HG02973 (cell line): ENCODE measurements around the gene SOX5.

Experiments used
- ATAC-seq: cut with Tn5 transposase; IDR thresholded peaks from one replicate; pipeline ENCODE4 v1.9.1; 2021; ENCODE audit warnings: moderate library complexity; ENCODE audit not compliant: unreplicated experiment

SOX5 gene

DNA sequence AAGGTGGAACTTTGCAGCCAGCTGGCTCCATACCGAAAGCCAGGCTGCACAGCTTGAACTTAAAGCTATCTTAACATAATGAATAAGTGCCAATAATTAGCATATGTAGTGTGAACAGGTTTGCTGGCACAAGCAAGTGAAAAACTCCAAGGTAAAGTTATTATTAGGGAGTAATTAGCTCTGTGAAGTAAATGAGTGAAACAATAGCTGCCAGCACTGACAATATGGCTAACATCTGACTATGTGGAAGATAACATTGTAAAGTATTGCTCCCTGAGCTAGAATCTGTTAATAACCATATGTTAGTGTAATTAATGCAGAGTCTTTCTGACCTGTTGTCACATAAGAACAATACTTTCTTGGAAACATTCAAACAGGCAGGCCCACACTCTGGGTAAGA, 246.4 kb downstream of the SOX5 start:
- ATAC-seq, result no peak

DNA sequence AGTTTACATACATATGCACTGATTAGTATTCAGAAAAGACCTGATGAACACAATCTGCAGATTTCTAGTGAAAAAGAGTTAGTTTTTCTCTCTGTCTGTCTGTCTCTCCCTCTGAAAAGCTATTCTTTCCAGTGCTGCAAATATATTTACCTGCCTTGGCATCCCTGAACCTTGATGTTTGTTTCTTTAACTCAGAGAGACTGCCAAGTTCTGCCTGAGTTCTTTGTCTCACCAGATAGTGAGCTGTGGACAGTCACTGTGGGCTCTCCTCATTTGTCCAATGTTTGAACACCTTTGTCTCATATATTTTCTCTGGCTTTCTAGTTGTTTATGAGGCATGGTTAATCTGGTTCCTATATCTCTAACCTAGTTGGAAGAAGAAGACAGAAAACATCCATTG, 250.4 kb downstream of the SOX5 start:
- ATAC-seq, result no peak

DNA sequence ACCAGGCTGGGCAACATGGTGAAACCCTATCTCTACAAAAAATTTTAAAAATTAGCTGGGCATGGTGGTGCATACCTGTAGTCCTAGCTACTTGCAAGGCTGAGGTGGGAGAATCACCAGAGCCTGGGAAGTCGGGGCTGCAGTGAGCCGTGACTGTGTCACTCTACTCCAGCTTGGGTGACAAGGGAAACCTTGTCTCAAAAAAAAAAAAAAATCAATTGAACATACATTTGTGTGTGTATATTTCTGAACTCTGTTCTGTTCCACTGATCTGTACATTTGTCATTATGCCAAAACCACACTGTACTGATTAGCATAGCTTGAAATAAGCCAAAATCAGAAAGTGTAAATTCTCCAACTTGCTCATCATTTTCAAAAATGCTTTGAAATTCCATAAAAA, 254.6 kb downstream of the SOX5 start:
- ATAC-seq, result no peak

DNA sequence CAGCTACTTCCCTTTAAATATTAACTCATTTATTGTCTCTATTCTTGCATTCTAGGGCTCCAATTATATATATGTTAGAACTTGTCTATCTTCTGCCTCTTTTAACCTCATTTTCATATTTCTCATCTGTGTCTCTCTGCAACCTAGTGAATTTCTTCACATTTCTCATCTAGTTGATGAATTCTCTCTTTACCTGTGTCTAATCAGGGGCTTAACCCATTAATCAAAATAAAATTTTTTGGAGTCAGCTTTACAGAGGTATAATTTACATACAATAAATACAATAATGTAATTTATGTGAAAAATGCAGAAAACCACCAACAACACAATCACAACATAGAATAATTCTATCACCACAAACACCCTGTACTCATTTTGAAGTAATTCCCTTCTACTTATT, 255.2 kb downstream of the SOX5 start:
- ATAC-seq, result no peak

DNA sequence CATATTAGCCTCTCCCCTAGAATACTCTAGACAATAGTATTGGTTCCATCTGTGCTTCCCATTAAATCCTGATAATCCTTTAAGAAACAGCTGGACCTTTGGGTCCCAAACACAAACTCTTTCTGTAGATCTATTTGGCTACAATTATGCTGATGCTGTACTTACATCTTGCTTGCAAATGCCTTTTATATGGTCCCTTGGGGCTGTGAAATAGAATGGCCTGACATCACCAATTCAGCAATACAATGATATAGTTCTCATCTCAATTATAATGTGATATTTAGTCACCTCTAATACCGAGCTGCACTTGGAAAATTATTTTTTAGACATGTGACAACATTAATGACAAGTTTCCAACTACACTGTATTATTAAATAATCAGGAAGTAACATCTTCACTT, 261.5 kb downstream of the SOX5 start:
- no peak for ATAC-seq

DNA sequence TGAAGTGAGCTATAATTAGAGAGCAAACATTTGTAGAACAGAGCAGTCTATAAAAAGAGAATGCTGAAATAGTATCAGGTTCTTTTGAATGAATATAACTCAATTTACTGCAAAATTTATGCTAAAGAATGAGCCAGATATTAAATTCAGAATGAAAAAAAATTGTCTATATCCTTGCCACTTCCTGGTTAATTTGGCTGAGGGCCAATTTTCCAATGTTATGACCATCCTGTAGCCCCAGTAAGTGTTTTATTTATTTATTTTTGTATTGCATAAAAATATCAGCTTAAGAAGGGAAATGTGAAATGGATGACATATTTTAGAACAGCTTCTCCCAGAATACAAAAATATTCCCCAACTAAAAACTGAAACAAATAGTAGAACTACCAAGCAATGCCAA, 263.4 kb downstream of the SOX5 start:
- no peak for ATAC-seq

DNA sequence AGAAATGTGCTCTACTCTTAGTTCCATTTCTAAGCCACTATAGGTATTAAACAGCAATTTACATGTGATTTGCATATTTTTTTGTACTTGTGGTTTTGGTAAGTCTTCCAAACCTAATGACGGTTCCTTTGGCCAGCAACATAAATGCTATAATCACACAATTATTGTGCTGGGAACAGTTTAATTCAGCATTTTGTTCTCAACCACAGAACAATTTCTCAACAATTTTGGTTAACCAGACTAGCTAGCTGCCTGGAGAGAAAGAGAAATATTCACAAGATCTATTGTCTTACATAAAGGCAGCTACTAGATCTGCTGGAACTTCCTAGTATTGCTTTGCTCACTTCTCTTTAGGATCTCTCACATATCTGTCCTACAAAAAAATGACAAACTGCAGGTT, 265.3 kb downstream of the SOX5 start:
- no peak for ATAC-seq

DNA sequence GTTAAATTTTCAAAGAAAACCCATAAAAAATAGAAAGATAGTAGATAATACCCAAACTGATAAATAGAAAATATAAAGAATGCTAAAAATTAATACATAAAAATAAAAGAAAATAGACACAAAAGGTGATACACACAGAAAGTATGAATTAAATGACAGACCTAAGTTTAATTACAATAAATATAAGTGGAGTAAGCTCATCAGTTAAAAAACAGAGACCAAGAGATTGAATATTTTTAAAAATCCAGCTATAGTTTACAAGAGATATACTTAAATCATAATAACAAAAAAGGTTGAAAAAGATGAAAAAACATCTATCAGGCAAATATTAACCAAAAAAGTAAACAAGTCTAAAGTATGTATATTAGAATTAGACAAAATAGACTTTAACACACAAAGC, 268.2 kb downstream of the SOX5 start:
- ATAC-seq, result no peak

DNA sequence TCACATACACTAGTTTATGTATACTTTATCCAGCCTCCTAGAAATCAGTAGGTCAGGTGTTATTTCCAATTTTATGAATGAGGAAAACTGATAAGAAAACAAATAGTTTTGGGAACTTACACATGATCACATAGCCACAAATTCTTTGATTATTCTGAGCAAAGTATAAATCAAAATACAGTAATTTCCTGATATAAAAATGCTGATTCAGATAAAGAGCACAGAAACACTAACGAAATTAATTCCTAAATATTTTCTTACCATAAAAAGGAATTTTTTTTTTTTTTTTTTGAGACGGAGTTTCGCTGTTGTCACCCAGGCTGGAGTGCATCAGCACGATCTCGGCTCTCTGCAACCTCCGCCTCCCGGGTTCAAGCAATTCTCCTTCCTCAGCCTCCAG, 275.4 kb downstream of the SOX5 start:
- no peak for ATAC-seq

DNA sequence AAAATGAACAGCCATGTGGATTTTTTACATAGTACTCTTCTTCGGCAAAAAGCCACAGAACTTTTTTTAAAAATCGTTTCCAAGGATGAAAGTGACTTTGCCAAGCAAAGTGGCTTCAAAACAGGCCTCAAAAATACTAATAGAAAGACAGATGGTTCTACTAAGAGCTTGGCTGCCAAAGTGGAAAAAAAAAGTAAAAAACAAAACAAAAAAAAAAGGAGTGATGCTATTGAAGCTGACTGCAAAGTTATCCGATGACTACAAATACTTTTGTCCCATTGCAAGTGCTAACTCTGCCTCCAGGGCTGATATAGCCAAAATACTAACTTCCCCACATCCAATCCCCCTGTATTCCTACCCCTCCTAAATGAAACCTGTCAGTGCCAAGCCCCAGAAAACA, 277.6 kb downstream of the SOX5 start:
- no peak for ATAC-seq

DNA sequence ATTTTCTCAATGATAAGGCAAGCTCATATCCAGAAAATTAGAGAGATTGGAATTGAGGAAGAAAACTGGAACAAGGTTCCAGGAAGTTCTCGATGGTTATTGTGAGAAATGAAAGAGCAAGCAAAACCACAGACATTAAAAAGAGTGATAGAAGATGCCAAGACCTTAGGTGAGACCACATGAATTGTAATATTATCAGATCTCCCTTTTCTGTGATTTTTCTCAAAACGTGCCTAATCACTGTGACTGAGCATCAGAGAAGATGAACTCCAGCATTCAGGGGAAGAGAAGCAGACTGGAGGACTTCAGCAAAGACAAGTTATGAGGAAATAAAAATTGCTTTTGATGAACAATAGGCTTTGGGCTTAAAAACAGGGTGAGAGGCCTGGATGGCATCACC, 278.8 kb downstream of the SOX5 start:
- no peak for ATAC-seq

DNA sequence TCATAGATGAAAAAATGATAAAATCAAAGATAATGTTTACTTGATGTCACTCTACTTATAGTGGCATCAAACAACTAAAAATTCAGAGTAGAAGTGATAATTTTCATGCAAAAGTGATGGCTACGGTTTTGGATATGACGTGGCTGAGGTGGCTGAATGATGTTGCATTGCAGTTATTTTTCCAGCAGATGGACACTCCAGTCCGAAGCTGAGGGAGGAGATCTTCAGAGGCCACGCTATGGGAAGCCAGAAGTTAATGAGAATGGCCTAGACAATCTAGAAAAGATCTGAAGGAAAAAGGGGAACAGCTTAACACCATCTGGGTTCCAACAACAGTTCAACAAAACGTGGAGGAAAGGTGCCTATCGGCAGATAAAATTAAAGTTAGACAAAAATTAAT, 279.8 kb downstream of the SOX5 start:
- no peak for ATAC-seq

DNA sequence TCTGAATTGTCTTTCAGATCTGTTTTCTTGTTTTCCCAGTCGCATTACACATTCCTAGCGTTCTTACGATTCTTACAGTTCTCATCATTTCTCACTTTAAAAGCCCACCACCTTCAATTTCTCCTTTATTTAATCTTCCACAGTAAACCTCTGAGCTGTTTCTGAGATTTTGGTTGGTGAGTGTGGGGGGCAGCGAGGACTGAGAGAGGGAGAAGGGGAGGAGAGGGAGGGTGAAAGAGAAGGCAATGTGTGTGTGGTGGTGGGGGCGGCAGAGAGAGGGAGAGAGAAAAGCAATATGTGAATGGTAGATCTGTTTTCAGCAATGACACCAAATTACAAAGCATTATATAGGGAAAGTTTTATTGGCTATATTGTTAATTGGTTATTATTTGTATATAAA, 282.6 kb downstream of the SOX5 start:
- no peak for ATAC-seq

DNA sequence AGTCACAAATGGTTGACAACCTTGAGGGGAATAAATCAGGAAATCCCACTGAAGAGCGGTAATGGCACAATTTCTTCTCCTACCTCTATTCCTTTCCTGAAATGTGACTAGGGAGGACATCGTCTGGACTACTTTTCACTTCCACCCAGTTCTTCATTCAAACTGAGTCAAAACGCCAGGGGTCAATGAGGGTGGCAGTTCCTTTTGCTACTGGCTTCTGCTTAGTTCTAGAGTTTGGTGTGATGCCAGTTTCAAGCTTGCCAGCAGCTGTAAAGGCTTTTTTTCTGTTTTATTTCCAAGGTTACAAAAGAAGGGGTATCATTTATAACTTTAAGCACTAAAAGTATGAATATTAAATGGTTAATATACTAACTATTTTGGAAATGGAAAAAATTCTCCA, 286.5 kb downstream of the SOX5 start:
- ATAC-seq, result no peak

DNA sequence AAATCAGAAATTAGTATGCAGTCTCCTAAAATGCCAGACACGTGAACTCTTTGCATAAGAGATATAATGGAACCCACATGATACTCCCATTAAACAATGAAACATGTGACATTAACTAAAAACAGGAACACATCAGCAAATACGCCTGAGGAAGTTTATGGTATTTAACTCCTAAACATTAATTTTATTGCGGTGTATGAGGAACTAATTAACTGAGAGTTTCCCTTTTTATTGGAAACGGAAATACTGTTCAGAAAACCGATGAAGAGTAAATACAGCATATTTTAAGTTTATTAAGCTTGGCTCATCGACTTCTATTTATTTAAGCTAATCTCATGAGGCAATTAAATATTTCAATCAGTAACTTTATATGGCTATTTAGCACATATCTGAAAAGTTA, 290.3 kb downstream of the SOX5 start:
- no peak for ATAC-seq

DNA sequence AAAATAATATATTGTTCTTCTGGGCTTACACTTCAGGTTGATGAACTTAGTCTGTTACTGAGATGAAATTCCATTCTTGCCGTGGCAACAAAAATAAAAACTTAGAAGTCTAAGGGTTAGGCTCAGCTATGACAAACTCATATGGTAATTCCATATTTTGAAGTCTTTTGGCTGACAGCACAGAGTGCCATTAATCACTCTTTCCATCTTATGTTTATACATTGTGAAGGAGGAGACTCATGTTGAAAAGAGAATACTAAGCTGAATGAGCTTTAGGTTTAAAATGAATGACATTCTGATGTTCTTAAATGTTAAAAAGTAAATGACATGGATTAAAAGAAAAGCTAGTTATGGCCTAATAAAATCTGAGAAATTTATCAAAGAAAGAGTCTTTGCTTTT, 291.9 kb downstream of the SOX5 start:
- ATAC-seq, result no peak

DNA sequence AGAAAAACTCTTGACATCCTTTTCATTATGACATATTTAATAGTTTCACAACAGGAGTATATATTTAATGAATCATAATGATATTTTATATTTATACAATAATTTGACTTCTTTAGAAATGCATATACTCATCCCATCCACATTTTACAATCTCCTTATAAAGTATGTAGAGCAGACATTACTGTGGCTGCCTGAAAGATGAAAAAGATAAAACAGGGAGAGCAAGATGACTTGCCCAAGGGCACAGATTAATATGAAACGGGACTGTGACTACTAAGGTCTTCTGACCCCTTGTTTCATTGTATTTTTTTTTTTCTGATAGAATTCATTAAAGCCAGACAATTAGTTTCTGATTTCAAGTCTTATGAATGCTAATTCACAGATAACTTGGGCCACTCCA, 293.6 kb downstream of the SOX5 start:
- ATAC-seq, result no peak

DNA sequence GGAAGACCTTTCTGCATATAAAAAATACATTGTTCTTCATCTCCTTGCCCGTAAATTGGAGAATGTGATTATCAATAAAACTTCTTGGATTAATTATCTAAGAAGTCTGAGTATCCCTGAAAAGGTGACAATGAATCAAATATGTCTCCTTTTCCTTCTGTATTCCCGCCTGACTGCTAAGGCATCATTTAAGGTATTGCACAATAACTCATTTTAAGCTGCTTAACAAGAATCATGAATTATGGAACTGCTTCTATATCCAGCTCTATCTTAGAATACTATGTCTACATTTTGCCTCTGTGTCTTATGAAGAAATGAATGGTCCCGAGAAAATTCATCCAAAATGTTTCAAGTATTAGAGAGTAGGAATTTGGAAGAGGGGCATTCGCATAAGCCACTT, 294.4 kb downstream of the SOX5 start:
- no peak for ATAC-seq

DNA sequence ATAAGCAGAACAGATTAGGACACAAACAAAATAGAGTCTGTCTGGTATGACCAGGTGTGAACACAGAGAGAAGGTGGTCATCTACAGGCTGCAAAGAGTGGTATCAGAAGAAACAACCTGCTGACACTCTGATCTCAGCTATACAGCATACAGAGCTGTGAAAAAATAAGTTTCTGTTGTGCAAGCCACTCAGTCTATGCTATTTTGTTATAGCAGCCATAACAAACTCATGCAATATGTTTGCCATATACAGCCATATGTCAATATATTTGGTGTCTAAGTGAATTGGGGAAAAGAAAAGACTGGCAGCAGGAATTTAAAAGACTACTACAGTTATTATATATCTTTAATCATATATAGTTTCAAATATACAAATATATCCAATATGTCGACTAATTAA, 300.9 kb downstream of the SOX5 start:
- ATAC-seq, result no peak

DNA sequence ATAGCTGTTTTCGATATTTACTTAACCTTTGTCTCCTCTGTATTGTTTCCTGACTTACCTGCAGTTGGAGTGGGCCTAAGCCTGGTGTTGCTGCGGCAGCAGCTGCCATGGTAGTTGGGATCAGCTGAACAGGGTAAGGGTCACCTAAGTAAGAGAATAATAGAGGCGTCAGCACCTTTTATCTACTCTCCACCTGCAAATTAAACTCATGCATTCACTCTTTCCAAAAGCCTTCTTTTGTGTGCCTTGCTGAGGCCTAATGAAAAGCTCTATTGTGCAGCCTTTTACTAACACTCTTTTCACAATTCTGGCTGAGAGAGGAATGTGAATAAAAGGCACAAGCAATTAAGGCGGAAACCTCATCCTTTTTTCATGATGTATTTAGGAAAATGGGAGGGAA, 308.7 kb downstream of the SOX5 start:
- no peak for ATAC-seq

DNA sequence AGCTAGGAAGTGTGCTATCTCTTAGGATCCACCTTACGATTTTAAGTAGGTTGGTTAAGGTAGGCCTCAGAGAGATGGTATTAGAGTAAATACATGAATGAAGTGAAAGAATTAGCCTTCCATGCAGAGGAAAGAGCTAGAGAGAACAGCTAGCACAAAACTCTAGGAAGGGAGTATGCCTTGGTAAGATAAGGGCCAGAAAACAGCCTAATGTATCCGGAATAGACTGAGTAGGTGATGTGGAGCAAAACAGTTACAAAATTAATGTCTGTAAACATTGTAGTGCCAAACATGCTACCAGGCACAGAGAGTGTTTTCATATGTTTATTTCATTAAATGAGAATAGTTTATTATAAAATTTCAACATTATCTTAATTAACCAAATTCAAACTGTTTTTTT, 315.1 kb downstream of the SOX5 start:
- no peak for ATAC-seq

DNA sequence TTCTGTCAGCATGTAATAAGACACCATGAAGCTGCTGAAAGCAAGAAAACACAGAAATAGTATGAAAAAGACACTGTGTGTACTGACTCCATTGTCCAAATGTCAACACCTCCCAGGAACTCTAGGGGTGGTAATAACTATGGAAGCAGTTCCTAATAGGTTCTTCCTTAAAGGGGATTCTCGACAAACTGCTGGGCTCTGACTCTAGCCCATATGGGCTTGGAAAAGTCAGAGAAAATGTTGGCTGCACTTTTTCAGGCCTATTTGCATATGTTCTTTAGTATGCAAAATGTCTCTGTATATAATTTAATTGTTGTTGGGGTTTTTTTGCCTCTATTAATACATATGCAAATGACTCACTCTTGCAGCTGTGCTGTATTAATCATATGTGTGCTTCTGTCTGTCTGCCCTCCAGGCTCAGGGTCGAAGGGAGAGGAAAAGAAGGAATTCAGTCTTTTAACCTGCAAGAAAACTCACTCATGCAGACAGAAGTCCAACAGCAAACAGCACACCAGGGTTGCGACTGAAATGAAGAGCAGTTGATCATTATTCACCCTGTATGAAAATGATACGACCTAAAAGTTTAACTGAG, 317.6 kb downstream of the SOX5 start:
- ATAC-seq, result no peak

DNA sequence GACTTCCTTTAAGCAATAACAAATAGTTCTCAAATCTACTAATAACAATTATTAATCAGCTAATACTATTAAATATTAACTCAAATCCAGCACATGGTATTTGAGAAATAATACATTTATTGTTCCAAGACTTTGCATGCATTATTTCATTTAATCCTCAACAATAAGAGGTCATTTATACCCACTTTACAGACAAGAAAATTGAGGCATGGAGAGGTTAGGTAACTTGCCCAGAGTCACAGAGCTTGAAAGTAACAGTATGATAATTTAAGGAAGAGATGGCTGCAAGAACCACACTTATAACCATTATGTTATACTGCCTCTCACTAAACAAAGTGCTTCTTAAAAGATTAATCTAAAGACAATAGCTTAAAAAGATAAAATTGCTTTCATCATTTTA, 318.9 kb downstream of the SOX5 start:
- ATAC-seq, result no peak

DNA sequence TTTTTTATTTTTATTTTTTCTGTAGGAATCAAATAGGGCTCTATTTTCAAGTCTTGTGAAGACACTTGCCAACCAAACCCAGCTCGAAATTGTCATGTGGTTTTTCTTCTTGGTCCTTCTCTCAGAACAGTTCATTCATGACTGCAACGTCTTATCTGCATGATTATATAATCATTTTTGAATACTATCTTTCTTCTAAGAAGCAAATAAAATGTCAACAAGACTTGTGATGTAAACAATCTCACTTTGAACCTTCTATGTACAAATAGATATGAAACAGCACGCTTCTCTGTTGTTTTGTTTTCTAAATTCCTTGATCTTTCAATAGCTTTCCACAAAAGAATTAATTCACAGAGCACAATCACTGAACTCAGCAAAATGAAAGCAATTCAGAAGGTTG, 320.7 kb downstream of the SOX5 start:
- no peak for ATAC-seq
